MCF 10A (cell line): ENCODE data around the gene DCUN1D2. TPM values are rescaled to one million over a fixed set of nuclear protein-coding genes. Genes with fewer than 3 reads are reported as not detected.

Experiments used
- BruUV-seq: library from RNA; stranded (reverse); fragments of 400-500 nt; replicated peaks from 2 replicates; lab custom pipeline; 2021; lab: Mats Ljungman, UMichigan
- CTCF ChIA-PET: fragments of 300-600 bp; sonication (Branson Sonifier 250); formaldehyde crosslinking; extraction: SDS; loops from one replicate; lab custom pipeline; 2021; ENCODE audit warnings: antibody characterized with exemption, inconsistent platforms; lab: Yijun Ruan, JAX
- POLR2A ChIA-PET: fragments of 300-600, 350-650 bp; sonication (Branson Sonifier 250); formaldehyde crosslinking; extraction: SDS; loops from one replicate; lab custom pipeline; 2020; ENCODE audit warnings: antibody characterized with exemption, inconsistent platforms; lab: Yijun Ruan, JAX
- DNase-seq: peaks from one replicate; pipeline ENCODE4 v3.0.0-alpha.2; 2018; ENCODE audit not compliant: unreplicated experiment
- H3K27ac Mint-ChIP-seq: one replicate; pipeline ENCODE4 v1.8.0; 2022; ENCODE audit warnings: mild to moderate bottlenecking, low read depth, mixed read lengths; ENCODE audit not compliant: unreplicated experiment
- H3K27me3 Mint-ChIP-seq: one replicate; pipeline ENCODE4 v1.8.0; 2022; ENCODE audit warnings: mixed read lengths; ENCODE audit not compliant: insufficient read depth, unreplicated experiment
- H3K36me3 Mint-ChIP-seq: one replicate; pipeline ENCODE4 v1.8.0; 2022; ENCODE audit warnings: mild to moderate bottlenecking, moderate library complexity, mixed read lengths; ENCODE audit not compliant: insufficient read depth, unreplicated experiment
- H3K4me1 Mint-ChIP-seq: one replicate; pipeline ENCODE4 v1.8.0; 2022; ENCODE audit warnings: mixed read lengths; ENCODE audit not compliant: insufficient read depth, unreplicated experiment
- H3K4me3 Mint-ChIP-seq: one replicate; pipeline ENCODE4 v1.8.0; 2022; ENCODE audit warnings: mild to moderate bottlenecking, moderate library complexity, mixed read lengths; ENCODE audit not compliant: unreplicated experiment
- H3K9me3 Mint-ChIP-seq: one replicate; pipeline ENCODE4 v1.8.0; 2022; ENCODE audit warnings: mixed read lengths; ENCODE audit not compliant: unreplicated experiment
- intact Hi-C: fragments of 100-400 bp; cut with micrococcal nuclease; formaldehyde crosslinking; loops from 2 replicates; pipeline ENCODE4 v1.14.1; 2022
- total RNA-seq: library from RNA; stranded (reverse); gene quantifications from 2 replicates; pipeline ENCODE4 v1.2.3, GENCODE V29; 2022
- TF ChIP-seq, protein P1 (sequence below): fragments of 200-600 bp; IDR thresholded peaks from one replicate; pipeline ENCODE4 v1.8.0; 2022; ENCODE audit warnings: antibody characterized with exemption, mild to moderate bottlenecking; ENCODE audit not compliant: unreplicated experiment

Gene DCUN1D2
- total RNA-seq, 1 experiment from 2014 or later = 20.4 TPM

DNA sequence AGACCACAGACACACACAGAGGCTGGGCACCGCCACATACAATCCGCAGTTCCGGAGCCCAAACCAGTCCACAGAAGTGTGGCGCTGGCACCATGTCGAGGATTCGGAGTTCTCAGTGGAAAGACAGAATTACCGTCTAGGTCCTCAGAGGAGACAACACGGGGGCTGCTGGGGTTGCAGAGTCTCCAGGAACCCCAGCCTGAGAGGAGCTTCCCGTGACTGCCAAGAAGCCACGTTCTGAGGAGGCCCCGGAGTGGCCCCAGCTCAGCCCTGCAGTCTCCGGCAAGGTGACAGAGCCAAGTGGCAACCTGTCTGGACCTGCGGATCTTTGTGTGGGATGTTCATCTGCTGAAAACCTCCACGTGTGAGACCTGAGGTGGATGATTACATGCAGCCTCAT lies 29.9 kb downstream of the DCUN1D2 start:
- H3K27ac Mint-ChIP-seq = no peak overlapping the region
- ChIA-PET CTCF (no interaction called here), POLR2A (no interaction called here)
- no peaks in the 10 kb centered on the region for H3K27me3 Mint-ChIP-seq
- DNase-seq = no peak
- peaks cover 6% of the 10 kb centered on the region for H3K4me1 Mint-ChIP-seq
- H3K4me3 Mint-ChIP-seq = no peak overlapping the region
- TF ChIP-seq, protein P1, sequence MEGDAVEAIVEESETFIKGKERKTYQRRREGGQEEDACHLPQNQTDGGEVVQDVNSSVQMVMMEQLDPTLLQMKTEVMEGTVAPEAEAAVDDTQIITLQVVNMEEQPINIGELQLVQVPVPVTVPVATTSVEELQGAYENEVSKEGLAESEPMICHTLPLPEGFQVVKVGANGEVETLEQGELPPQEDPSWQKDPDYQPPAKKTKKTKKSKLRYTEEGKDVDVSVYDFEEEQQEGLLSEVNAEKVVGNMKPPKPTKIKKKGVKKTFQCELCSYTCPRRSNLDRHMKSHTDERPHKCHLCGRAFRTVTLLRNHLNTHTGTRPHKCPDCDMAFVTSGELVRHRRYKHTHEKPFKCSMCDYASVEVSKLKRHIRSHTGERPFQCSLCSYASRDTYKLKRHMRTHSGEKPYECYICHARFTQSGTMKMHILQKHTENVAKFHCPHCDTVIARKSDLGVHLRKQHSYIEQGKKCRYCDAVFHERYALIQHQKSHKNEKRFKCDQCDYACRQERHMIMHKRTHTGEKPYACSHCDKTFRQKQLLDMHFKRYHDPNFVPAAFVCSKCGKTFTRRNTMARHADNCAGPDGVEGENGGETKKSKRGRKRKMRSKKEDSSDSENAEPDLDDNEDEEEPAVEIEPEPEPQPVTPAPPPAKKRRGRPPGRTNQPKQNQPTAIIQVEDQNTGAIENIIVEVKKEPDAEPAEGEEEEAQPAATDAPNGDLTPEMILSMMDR = no peak
- intact Hi-C loops = no loop called here
- no TSS peak for BruUV-seq
- H3K36me3 Mint-ChIP-seq = peaks cover 69% of the 10 kb centered on the region
- H3K9me3 Mint-ChIP-seq = no peaks in the 10 kb centered on the region

DNA sequence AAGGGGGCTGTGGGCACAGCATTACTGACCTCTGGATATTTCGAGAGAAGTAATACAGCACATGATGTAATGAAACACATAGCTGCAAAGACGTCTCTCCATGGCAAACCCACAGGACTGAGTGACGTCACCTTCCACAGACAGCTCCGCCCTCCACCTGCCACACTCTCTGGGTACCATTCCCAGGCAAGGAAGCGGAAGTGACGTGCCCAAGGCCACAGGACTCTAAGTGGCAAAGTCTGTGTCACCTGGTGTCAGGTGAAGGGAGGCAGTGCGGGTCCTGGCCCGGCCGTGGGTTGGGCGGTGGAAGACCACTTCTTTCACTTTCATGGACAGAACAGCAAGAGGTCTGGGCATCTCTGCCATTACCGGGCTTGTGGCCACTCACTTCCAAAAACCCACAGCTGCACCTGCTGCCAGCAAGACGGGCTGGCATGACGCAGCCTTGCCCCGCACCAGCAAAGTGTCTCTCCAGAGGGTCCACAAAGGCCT lies 30.4 kb downstream of the DCUN1D2 start:
- no TSS peak for BruUV-seq
- no peak for DNase-seq
- Mint-ChIP-seq H3K4me1 (peaks cover 6% of the 10 kb centered on the region), H3K27me3 (no peaks in the 10 kb centered on the region), H3K27ac (no peak overlapping the region), H3K36me3 (peaks cover 70% of the 10 kb centered on the region), H3K4me3 (no peak overlapping the region), H3K9me3 (no peaks in the 10 kb centered on the region)
- ChIA-PET POLR2A (no interaction called here), CTCF (no interaction called here)
- TF ChIP-seq, protein P1 = no peak
- intact Hi-C loops = no loop called here

DNA sequence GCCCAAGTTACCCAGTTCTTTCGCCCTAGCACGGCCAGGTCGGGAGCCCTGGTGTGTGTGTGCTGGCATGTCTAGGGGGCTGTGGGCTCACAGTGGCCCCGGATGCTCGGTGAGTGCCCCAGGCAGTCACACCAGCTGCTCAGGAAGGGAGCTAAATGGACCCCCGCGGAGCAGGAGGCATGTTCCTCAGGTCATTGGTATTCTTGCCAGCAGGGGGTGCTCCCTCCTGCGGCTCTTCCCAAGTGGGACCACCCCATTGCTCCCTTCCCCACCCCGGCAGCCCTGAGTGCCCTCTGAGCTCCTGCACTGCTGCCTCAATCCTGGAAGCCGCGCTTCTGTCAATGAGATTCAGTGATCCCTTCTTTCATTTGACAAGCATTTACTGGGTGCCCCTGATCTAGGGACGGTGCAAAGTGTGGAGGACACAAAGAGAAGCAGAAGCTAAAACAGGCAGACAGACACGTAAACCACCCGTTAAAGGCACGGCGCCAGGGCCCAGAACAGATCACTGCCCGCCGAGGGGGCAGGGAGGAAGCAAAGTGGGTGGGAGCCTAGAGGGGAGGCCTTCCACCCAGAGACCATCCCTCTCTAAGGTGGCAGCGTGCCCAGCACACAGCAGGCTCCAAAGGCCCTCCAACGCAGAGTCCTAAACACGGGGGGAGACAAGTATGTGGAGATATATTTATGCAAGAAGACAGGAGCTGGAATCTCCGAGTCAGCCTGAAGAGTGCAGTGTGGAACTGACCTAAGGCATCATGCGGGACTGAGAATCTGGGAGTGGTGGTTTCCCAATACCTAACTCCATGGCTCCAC lies 32.1 kb downstream of the DCUN1D2 start:
- Mint-ChIP-seq H3K27me3 (no peaks in the 10 kb centered on the region), H3K27ac (no peak overlapping the region), H3K36me3 (peaks cover 82% of the 10 kb centered on the region), H3K4me3 (no peak overlapping the region), H3K9me3 (no peaks in the 10 kb centered on the region), H3K4me1 (peaks cover 2% of the 10 kb centered on the region)
- no peak for DNase-seq
- intact Hi-C loops = no loop called here
- ChIA-PET POLR2A (interaction anchor here (1.2 kb wide), 1 partner anchor 11 kb away, joined by 4 read pairs; no protein-coding TSS in a partner anchor), CTCF (interaction anchor here (0.6 to 1.1 kb wide), 3 partner anchors 31 to 129 kb away, joined by 3 read pairs; no protein-coding TSS in a partner anchor)
- BruUV-seq = no TSS peak
- TF ChIP-seq, protein P1 = peak; percentile 26

DNA sequence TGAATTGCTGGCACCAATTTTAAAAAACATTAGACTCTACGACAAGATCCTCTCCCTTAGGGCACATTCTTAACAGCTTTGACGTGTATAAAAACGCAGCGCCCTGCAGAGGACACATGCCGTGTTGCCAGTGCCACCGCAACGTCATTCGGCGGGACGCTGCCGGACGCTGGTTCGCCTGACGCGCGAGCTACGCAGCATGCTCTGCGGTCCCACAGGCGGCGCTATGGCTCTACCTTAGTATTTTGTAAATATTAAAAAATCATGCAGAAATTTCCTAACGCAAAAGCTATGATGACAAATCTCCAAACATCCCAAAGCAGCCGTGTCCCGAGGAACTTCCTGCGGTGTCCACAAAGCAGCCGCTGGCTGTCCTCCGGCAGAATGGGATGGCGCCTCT lies 33.0 kb downstream of the DCUN1D2 start:
- intact Hi-C loops = no loop called here
- CTCF ChIA-PET = interaction anchor here (0.6 to 1.0 kb wide), 3 partner anchors 32 to 130 kb away, joined by 3 read pairs; no protein-coding TSS in a partner anchor
- H3K27ac Mint-ChIP-seq = no peak overlapping the region
- H3K4me3 Mint-ChIP-seq = no peak overlapping the region
- no peaks in the 10 kb centered on the region for H3K27me3 Mint-ChIP-seq
- POLR2A ChIA-PET = interaction anchor here (0.6 to 1.2 kb wide), 3 partner anchors 12 to 512 kb away, joined by 3 to 4 read pairs (median 3); no protein-coding TSS in a partner anchor
- TF ChIP-seq, protein P1 = no peak
- peaks cover 82% of the 10 kb centered on the region for H3K36me3 Mint-ChIP-seq
- no peak for DNase-seq
- BruUV-seq = no TSS peak
- H3K4me1 Mint-ChIP-seq = no peaks in the 10 kb centered on the region
- no peaks in the 10 kb centered on the region for H3K9me3 Mint-ChIP-seq
